Endothelial cell of umbilical vein (primary cell): ENCODE results near the gene PDE4B. TPM values are rescaled to one million over a fixed set of nuclear protein-coding genes. Genes with fewer than 3 reads are reported as not detected.

Experiments used
- BruUV-seq: library from RNA; stranded (reverse); fragments of 400-500 nt; replicated peaks from 2 replicates; lab custom pipeline; 2021; lab: Mats Ljungman, UMichigan
- CTCF ChIA-PET: fragments of 300-600, 350-600 bp; sonication (Branson Sonifier 250); formaldehyde crosslinking; loops from one replicate; lab custom pipeline; 2021; ENCODE audit warnings: antibody characterized with exemption, inconsistent platforms; lab: Charles Lee
- POLR2A ChIA-PET: fragments of 300-600, 350-600 bp; sonication (Branson Sonifier 250); formaldehyde crosslinking; loops from one replicate; lab custom pipeline; 2021; ENCODE audit warnings: antibody characterized with exemption, inconsistent platforms; lab: Charles Lee
- DNase-seq: peaks from one replicate; pipeline ENCODE4 v3.0.0-alpha.2; 2011; ENCODE audit warnings: low read depth, low spot score
- FAIRE-seq: peaks from 2 replicates; lab custom pipeline; 2011; peaks lifted over from hg19 to GRCh38; lab: Jason Lieb, UNC
- H2AFZ ChIP-seq: 2 replicates; pipeline ENCODE4 v1.6.0; 2012; ENCODE audit warnings: low read depth, low read length, control low read depth, inconsistent platforms
- H3K27ac ChIP-seq: 2 replicates; pipeline ENCODE4 v1.5.1; 2011; ENCODE audit warnings: low read depth, mild to moderate bottlenecking, control low read depth, low read length, moderate library complexity; ENCODE audit not compliant: insufficient read depth
- H3K27me3 ChIP-seq, 2 experiments: 2 replicates each; pipeline versions ENCODE4 v1.6.0 to v1.6.1; 2011; ENCODE audit warnings: low read length in 2 of 2, mixed read lengths in 1 of 2; ENCODE audit not compliant: control insufficient read depth in 2 of 2, insufficient read depth in 2 of 2
- H3K36me3 ChIP-seq, 2 experiments: 2 replicates in 1 of 2; 3 replicates in 1 of 2; pipeline ENCODE4 v1.5.1; 2011; ENCODE audit warnings: low read length in 2 of 2, mild to moderate bottlenecking in 1 of 2, moderate library complexity in 1 of 2; ENCODE audit not compliant: control insufficient read depth in 2 of 2, insufficient read depth in 2 of 2; ENCODE audit errors: extremely low read depth in 1 of 2
- H3K4me1 ChIP-seq: 3 replicates; pipeline ENCODE4 v1.5.1; 2011; ENCODE audit warnings: mild to moderate bottlenecking, low read length; ENCODE audit not compliant: control insufficient read depth, insufficient read depth; ENCODE audit errors: extremely low read depth
- H3K4me2 ChIP-seq: 2 replicates; pipeline ENCODE4 v1.6.1; 2011; ENCODE audit warnings: low read length, control low read depth, mixed read lengths; ENCODE audit not compliant: insufficient read depth
- H3K4me3 ChIP-seq, 3 experiments: fragments of 200-600 bp in 1 of 3; sonication (generic), shearing (Covaris generic) in 1 of 3; replicated peaks in 1 of 3; 2 replicates each; pipeline ENCODE4 v1.5.1; 2011 to 2016; ENCODE audit warnings: control low read depth in 3 of 3, low read length in 3 of 3, mild to moderate bottlenecking in 2 of 3, inconsistent platforms in 1 of 3, low read depth in 1 of 3, moderate library complexity in 1 of 3; ENCODE audit not compliant: insufficient read depth in 1 of 3
- H3K79me2 ChIP-seq: 2 replicates; pipeline ENCODE4 v1.6.0; 2012; ENCODE audit warnings: low read length, inconsistent platforms; ENCODE audit not compliant: control insufficient read depth, insufficient read depth
- H3K9ac ChIP-seq: replicated peaks from 2 replicates; pipeline ENCODE3; 2011; ENCODE audit warnings: low read length, control low read depth; ENCODE audit not compliant: insufficient read depth; ENCODE audit errors: extremely low read depth
- H3K9me1 ChIP-seq: replicated peaks from 3 replicates; pipeline ENCODE4 v1.6.0; 2011; ENCODE audit warnings: mild to moderate bottlenecking, low read length; ENCODE audit not compliant: control insufficient read depth, insufficient read depth; ENCODE audit errors: extremely low read depth
- H3K9me3 ChIP-seq: replicated peaks from 2 replicates; pipeline ENCODE4 v1.5.1; 2012; ENCODE audit warnings: low read length, inconsistent platforms; ENCODE audit not compliant: control insufficient read depth, insufficient read depth
- H4K20me1 ChIP-seq: replicated peaks from 2 replicates; pipeline ENCODE3; 2011; ENCODE audit warnings: mild to moderate bottlenecking, low read length; ENCODE audit not compliant: control insufficient read depth, insufficient read depth; ENCODE audit errors: extremely low read depth
- CTCF ChIP-seq, 2 donors: IDR thresholded peaks; 1 replicate in 1 of 2; 2 replicates in 1 of 2; pipeline ENCODE4 v1.5.1; 2011; ENCODE audit warnings: low read length in 2 of 2, mild to moderate bottlenecking in 2 of 2, moderate library complexity in 2 of 2, control low read depth in 1 of 2, inconsistent platforms in 1 of 2, low read depth in 1 of 2; ENCODE audit not compliant: insufficient read depth in 1 of 2; ENCODE audit errors: extremely low read depth in 1 of 2
- EZH2 ChIP-seq: IDR thresholded peaks from 2 replicates; pipeline ENCODE4 v1.6.1; 2012; ENCODE audit warnings: borderline replicate concordance, low read depth, mild to moderate bottlenecking, moderate library complexity, low read length, inconsistent platforms; ENCODE audit not compliant: severe bottlenecking
- FOS ChIP-seq: IDR thresholded peaks from 2 replicates; pipeline ENCODE4 v1.6.1; 2011; ENCODE audit warnings: mild to moderate bottlenecking, low read length, moderate library complexity, borderline replicate concordance; ENCODE audit not compliant: insufficient read depth
- GATA2 ChIP-seq: IDR thresholded peaks from 2 replicates; pipeline ENCODE4 v1.7.0; 2011; ENCODE audit warnings: low read depth, mild to moderate bottlenecking, moderate library complexity, mixed read lengths, low read length; ENCODE audit not compliant: insufficient read length, insufficient read depth
- JUN ChIP-seq: IDR thresholded peaks from 2 replicates; pipeline ENCODE4 v1.6.1; 2011; ENCODE audit warnings: borderline replicate concordance, low read depth; ENCODE audit not compliant: insufficient read length, insufficient read depth
- MAX ChIP-seq: IDR thresholded peaks from 2 replicates; pipeline ENCODE4 v1.6.1; 2011; ENCODE audit not compliant: insufficient read depth, insufficient read length
- MYC ChIP-seq: IDR thresholded peaks from one replicate; pipeline ENCODE4 v1.6.1; 2011; ENCODE audit warnings: mild to moderate bottlenecking, low read depth, low read length
- POLR2A ChIP-seq: IDR thresholded peaks from 2 replicates; pipeline ENCODE4 v1.6.1; 2012; ENCODE audit warnings: low read depth, mild to moderate bottlenecking, control low read depth, low read length
- POLR2AphosphoS5 ChIP-seq: IDR thresholded peaks from 2 replicates; pipeline ENCODE4 v1.6.1; 2012; ENCODE audit warnings: low read depth, mild to moderate bottlenecking, control low read depth, low read length, moderate library complexity; ENCODE audit not compliant: insufficient read depth
- dilution Hi-C: fragments of 300-500 bp; cut with MboI; formaldehyde crosslinking; loops from one replicate; pipeline ENCODE4 v1.15.0; 2019; ENCODE audit warnings: low sequenced_read_pairs; ENCODE audit not compliant: extremely low pct_ligation_motif_present
- intact Hi-C: fragments of 100-400 bp; cut with micrococcal nuclease; formaldehyde crosslinking; loops from one replicate; pipeline ENCODE4 v1.10.0; 2022
- polyA plus RNA-seq, 4 experiments: library from polyadenylated mRNA; depleted of rRNA in 3 of 4; stranded (reverse) in 3 of 4; unstranded in 1 of 4; fragments of >200 nt; gene quantifications; 2 replicates each; pipeline versions ENCODE4 v1.2.1 to v1.2.3, GENCODE V29; 2011 to 2012; ENCODE audit warnings: missing spikeins in 1 of 4
- total RNA-seq: library from RNA; stranded (reverse); gene quantifications from 2 replicates; pipeline ENCODE4 v1.2.3, GENCODE V29; 2021

Gene PDE4B
- total and polyA plus RNA-seq, 2 donors (not counting 3 experiments of a cell fraction or from before 2014, with no cell fraction given), result 63.5 to 69.8 TPM

- no peaks in the 10 kb centered on the region for H3K36me3 ChIP-seq
- H3K4me2 ChIP-seq, result no peak overlapping the region
- no peaks in the 10 kb centered on the region for H3K9me1 ChIP-seq
- FAIRE-seq, result no peak
- CTCF ChIA-PET, result interaction anchor here (0.6 to 2.4 kb wide), 2 partner anchors 34 to 257 kb away, joined by 3 to 8 read pairs; no protein-coding TSS in a partner anchor
- TF ChIP-seq JUN (no peak), CTCF (IDR thresholded peaks at IDR 0.05; ENCODE audit: extremely low read depth in 1 of 2, insufficient read depth in 1 of 2, low read depth in 1 of 2, low read length in 2 of 2) (no peak), POLR2AphosphoS5 (no peak), POLR2A (no peak), MYC (no peak), GATA2 (no peak), MAX (no peak), EZH2 (no peak), FOS (no peak)
- H4K20me1 ChIP-seq, result no peaks in the 10 kb centered on the region
- no peak overlapping the region for H3K27ac ChIP-seq
- H3K4me3 ChIP-seq, result no peak overlapping the region
- no peaks in the 10 kb centered on the region for H3K4me1 ChIP-seq
- H3K27me3 ChIP-seq, result peaks cover 1 to 2% of the 10 kb centered on the region in 2 experiments
- intact Hi-C loops (no loop called here), dilution Hi-C loops (no loop called here)
- no peaks in the 10 kb centered on the region for H3K79me2 ChIP-seq
- no peak for DNase-seq
- H3K9ac ChIP-seq, result no peak overlapping the region
- no TSS peak for BruUV-seq
- POLR2A ChIA-PET, result no interaction called here
- H3K9me3 ChIP-seq, result no peaks in the 10 kb centered on the region
- H2AFZ ChIP-seq, result no peak overlapping the region
These were observed 192.8 kb downstream of the PDE4B start for GRCh38 chr1:65985393-65986066.
